Measurements from ENCODE around the gene CRADD.
"Not testable (repeated sequence)": the region's sequence is repeated elsewhere in the genome, so short reads cannot be mapped to it uniquely, and the experiment has no call there.

The CRADD gene

DNA sequence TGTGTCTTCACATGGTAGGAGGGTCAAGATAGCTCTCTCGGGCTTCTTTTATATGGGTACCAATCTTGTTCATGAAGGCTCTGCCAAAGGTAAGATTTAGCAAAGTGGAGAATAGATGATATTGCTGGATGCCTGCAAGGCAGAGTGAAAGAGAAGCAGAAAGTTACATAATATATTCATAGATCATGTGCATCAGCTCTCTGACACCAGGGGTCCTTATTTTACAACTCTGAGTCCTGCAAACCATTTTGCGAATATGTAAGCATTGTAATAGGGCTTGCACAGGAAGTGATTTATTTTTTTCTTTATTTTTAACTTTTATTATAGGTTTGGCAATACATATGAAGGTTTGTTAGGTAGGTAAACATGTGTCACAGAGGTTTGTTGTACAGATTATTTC is 31.8 kb downstream of the CRADD start:
- DNase-seq: no peak

DNA sequence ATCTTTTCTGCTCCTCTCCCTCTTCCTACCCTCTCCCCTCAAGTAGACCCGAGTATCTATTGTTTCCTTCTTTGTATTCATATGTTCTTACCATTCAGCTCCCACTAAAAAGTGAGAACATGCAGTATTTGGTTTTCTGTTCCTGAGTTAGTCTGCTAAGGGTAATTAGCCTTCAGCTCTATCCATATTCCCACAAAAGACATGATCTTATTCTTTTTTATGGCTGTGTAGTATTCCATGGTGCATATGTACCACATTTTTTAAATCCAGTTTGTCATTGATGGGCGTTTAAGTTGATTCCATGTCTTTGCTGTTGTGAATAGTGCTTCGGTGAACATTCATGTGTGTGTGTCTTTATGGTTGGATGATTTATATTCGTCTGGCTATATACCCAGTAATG is 32.2 kb downstream of the CRADD start:
- no peak for DNase-seq

- DNase-seq: no peak
These were observed 33.4 kb downstream of the CRADD start for GRCh38 chr12:93710574-93710926.

GRCh38 chr12:93711502-93711901 is 34.3 kb downstream of the CRADD start:
- DNase-seq: not testable (repeated sequence)

DNA sequence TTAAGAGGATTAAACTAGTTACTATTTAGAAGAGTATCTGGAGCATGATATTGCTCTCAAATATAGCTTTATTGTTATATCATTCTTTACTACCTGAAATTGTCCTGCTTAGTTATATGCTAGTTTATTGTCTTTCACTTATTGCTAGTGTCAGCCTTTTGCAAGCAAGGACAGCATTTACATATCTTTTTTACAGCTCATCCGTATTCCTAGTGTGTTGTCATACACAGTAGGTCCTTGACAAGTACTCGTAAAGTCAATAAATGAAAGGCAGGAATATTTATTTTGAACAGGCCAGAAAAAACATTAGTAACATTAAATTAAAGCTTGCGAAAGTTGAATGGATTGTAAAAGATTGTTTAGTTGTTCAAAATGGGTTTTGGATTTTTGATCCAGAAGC is 35.0 kb downstream of the CRADD start:
- DNase-seq: no peak

DNA sequence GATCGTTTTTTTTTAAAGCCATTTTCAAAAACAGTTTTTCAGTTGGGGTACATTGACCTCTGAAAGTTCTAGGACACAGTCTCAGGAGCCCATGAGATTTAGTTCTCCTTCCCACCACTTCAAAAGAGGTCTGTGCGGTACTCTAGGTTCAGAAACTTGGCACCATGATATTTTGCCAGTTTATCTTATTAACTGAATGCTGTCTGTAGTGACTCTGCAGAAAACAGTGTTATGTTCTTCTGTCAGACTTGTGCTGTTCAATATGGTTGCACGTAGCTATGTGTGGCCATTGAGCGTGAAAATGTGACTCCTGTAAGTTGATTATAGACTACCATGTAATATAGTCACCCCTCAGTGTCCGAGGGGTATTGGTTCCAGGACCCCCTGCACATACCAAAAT is 35.9 kb downstream of the CRADD start:
- no peak for DNase-seq

GRCh38 chr12:93713800-93714199 is 36.6 kb downstream of the CRADD start:
- DNase-seq: no peak

DNA sequence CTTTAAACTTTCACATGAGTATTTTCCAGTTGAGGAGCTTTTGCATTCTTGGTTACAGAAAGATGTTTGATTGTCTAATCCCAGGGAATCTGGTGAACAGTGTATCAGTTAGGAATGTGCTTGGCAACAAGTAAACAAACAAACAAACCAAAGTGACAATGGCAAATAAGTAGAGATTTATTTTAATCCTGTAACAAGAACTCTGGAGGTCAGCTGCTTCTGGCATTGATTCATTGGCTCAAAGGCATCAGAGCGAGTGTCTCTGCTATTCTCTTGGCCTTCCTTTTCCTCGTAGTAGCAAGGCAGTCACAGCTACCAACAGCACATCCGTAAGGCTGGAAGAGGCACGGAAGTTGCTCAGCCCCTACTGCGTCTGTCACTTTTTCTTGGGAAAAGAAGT is 37.2 kb downstream of the CRADD start:
- no peak for DNase-seq

DNA sequence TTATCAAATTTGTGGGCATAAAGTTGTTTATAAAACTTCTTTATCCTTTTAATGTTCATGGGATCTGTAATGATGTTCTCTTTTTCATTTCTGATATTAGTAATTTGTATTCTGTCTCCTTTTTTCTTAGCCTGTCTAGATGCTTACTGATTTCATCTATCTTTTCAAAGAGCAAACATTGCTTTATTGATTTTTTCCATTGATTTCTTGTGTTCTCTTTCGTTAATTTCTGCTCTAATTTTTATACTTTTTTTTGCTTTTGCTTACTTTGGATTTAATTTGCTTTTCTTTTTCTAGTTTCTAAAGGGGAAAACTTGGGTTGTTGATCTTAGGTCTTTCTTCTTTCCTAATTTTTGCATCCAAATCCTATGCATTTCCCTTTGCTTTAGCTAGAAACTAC is 42.5 kb downstream of the CRADD start:
- DNase-seq: no peak

DNA sequence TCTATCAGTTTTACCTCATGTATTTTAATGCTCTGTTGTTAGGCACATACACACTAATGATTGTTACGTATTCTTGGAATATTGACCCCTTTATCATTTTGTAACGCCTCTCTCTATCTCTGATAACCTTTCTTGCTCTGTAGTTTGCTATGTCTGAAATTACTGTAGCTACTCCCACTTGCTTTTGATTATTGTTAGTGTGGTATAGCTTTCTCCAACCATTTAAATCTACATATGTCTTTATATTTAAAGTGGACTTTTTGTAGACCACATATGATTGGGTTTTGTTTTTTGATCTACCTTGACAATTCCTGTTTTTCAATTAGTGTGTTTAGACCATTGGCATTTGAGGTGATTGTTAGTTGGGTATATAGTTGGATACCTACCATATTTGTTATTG is 43.4 kb downstream of the CRADD start:
- DNase-seq: no peak

DNA sequence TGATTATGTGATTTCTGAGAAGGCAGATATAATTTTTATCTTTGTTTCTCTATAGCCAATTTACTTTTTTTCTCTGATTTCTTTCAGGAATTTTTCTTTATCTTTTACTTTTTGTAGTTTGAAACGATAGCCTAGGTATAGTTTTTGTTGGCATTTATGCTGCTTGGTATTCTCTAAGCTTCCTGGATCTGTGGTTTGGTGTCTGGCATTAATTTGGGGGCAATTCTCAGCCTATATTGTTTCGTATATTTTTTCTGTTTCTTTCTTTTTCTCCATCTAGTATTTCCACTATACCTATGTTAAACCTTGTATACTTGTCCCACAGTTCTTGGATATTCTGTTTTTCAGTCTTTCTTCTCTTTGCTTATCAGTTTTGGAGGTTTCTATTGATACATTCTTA is 45.0 kb downstream of the CRADD start:
- no peak for DNase-seq

DNA sequence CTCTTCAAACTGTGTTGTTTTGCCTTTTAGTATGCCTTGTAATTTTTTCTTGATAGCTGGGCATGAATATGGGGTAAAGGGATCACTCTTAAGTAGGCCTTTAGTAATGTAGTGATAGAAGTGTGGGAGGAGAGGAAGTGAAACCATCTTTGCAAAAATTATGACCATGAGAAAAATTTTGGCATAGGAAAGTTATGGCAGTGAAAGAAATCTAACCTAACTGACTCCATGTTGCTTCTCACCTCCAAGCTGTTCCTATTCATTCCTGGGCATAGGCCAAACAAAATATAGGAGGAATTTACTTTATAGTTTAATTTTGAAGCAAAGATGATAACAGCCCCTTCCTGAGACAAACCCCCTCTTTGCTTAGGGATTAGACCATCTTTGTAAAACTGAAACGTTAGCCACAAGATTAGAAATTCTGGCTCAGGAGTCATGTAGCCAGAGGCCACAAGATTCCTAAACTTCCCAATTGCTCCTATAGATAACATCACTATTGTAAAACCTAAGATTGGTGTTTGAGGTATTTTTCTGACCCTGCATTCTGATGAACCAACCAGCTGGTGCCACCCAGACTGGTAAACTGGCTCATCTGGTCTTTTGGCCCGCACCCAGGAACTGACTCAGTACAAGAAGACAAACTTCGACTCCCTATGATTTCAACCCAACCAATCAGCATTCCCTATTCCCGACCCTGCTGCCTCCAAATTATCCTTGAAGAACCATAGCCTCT is 45.8 kb downstream of the CRADD start:
- DNase-seq: no peak

DNA sequence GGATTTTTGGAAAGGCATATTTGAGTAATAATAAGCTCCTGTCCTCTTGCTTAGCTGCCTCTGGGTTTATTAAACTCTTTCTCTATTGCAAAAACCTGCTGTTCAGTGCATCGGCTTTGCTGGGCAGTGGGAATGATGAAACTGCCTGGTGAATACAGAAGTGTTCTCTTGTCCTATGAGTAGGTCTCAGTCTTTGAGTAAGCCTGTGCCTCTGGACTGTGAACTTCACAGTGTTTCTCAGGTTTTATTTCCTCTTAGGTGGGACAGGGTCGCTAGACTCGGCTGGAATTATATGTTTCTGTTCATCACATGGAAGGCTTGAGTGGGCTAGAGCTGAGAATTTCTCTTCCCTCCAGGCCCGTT is 46.4 kb downstream of the CRADD start:
- no peak for DNase-seq

- no peak for DNase-seq
These were observed 48.4 kb downstream of the CRADD start for GRCh38 chr12:93725531-93725930.

GRCh38 chr12:93727195-93727811 is 50.1 kb downstream of the CRADD start:
- no peak for DNase-seq

GRCh38 chr12:93727911-93728310 is 50.7 kb downstream of the CRADD start:
- DNase-seq: no peak

DNA sequence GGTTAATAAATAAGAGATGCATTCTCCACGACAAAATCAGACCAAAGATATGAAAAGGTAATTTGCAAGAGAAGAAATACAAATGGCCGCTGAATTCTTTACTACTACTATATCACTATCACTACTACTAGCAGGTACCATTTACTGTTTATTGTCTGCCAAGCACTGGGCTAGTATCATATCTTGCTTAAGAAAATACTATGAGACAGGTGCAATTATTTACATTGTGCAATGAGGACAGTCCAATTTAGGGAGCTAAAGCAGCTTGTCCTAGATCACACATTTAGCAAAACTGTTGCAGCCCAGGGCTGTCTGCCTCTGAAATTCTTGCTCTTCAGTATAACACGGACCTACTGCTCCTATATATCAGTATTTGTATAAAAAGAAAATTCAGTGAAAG is 52.8 kb downstream of the CRADD start:
- DNase-seq: no peak

GRCh38 chr12:93733358-93733757 is 56.2 kb downstream of the CRADD start:
- no peak for DNase-seq

DNA sequence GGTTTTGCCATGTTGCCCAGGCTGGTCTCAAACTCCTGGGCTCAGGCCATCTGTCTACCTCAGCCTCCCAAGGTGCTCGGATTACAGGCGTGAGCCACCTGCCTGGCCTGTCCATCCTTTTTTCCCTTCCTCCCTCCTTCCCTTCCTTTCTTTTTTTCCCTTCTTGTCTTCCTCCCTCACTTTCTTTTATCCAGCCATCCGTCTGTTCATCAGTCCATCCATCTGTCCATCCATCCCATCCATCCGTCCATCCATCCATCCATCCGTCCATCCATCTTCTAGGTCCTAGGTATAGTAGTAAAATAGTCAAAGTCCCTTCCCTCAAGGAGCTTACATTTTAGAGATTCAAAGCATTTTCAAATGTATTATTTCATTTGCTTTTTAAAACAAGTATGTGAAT is 56.8 kb downstream of the CRADD start:
- no peak for DNase-seq

DNA sequence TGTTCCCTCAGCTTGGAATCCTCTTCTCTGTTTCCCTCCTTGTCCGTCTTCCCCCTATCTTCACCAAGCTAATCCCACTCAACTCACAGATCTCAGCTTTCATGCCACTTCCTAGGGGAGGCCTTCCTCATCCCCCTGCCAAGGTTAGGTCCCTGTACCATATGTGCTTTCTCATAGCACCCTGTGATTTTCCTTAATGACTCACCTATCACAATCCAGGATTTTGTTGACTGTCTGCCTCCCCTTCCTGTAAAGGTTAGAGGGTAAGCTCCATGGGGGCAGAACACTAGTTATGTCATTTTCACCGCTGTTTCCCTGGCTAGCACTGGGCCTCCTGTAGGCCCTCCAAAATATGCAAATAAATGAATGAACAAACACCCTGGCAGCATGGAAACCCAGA is 57.6 kb downstream of the CRADD start:
- DNase-seq: no peak

- no peak for DNase-seq
These were observed 59.5 kb downstream of the CRADD start for GRCh38 chr12:93736640-93737178.

DNA sequence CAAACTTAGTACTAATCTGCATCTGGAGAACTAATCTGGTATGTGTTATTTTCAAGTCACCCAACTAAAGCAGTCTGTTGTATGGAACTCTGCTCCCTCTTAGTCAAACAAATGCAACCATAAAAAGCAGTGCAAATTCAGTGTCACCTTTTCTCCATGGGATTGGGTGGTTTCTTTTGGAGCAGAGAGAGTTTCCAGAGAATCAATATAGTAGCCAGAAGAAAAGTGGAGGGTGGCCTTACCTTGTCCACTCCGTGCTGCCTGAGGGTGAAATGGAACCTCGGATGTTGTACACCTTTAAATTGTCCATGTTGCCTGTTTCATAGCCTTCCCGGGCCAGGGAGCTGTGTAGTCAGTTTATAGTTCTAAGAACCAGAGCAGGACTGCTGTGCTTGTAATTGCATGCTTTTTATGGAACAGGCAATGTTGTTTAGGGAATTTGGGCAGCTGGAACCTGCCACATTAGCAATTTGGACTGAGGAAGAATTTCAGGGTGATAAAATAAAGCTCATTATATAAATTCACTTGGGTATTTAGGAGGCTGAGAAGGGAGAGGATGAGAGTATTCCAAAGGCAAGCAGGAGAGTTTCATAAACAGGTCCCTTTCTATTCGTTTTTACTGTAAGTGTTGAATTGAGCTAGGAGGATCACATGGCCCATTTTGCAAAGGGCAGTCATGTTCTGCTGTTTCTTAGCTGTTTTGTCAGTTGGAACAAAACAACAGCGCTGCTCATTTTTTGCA is 60.5 kb downstream of the CRADD start:
- no peak for DNase-seq

GRCh38 chr12:93738199-93739058 is 61.3 kb downstream of the CRADD start:
- DNase-seq: no peak

Measured in activated T-cell treated with anti-CD3 and anti-CD28 coated beads, Interleukin-2, amount 50 U/mL, for 48 hours (primary cell).